ENCODE results near the gene TMEM132E.

Gene TMEM132E

GRCh38 chr17:34596920-34597319 is 17.5 kb downstream of the TMEM132E start:
- H3K27ac ChIP-seq (ENCODE audit: insufficient read depth, low read length, poor library complexity, severe bottlenecking), result no peak overlapping the region
- no peak overlapping the region for H3K4me3 ChIP-seq (ENCODE audit: insufficient read depth, low read depth, low read length, poor library complexity, severe bottlenecking)
- no peak for DNase-seq
- H3K9me3 ChIP-seq (ENCODE audit: control insufficient read depth, low read length), result no peaks in the 10 kb centered on the region
- H3K27me3 ChIP-seq (replicated peaks; ENCODE audit: control insufficient read depth, insufficient read depth, low read length, poor library complexity, severe bottlenecking), result peaks cover 3% of the 10 kb centered on the region
- H3K36me3 ChIP-seq (ENCODE audit: control insufficient read depth, insufficient read depth, low read length), result no peaks in the 10 kb centered on the region
- H3K4me1 ChIP-seq (ENCODE audit: control insufficient read depth, insufficient read depth, low read length, poor library complexity, severe bottlenecking), result no peaks in the 10 kb centered on the region

- Histone ChIP-seq H3K9me3 (ENCODE audit: control insufficient read depth, low read length) (no peaks in the 10 kb centered on the region), H3K36me3 (ENCODE audit: control insufficient read depth, insufficient read depth, low read length) (no peaks in the 10 kb centered on the region)
- no peak for DNase-seq
These were observed 18.9 kb downstream of the TMEM132E start for GRCh38 chr17:34598161-34598776.

GRCh38 chr17:34601416-34601815 is 22.0 kb downstream of the TMEM132E start:
- no peaks in the 10 kb centered on the region for H3K4me1 ChIP-seq (ENCODE audit: control insufficient read depth, insufficient read depth, low read length, poor library complexity, severe bottlenecking)
- no peaks in the 10 kb centered on the region for H3K9me3 ChIP-seq (ENCODE audit: control insufficient read depth, low read length)
- no peaks in the 10 kb centered on the region for H3K27me3 ChIP-seq (replicated peaks; ENCODE audit: control insufficient read depth, insufficient read depth, low read length, poor library complexity, severe bottlenecking)

More at GRCh38 chr17:34598161-34598776, 18.9 kb downstream of the TMEM132E start:
- Histone ChIP-seq H3K27ac (ENCODE audit: insufficient read depth, low read length, poor library complexity, severe bottlenecking) (no peak overlapping the region), H3K4me1 (ENCODE audit: control insufficient read depth, insufficient read depth, low read length, poor library complexity, severe bottlenecking) (no peaks in the 10 kb centered on the region), H3K27me3 (replicated peaks; ENCODE audit: control insufficient read depth, insufficient read depth, low read length, poor library complexity, severe bottlenecking) (no peaks in the 10 kb centered on the region), H3K4me3 (ENCODE audit: insufficient read depth, low read depth, low read length, poor library complexity, severe bottlenecking) (no peak overlapping the region)

GRCh38 chr17:34603974-34604373 is 24.6 kb downstream of the TMEM132E start:
- H3K4me1 ChIP-seq (ENCODE audit: control insufficient read depth, insufficient read depth, low read length, poor library complexity, severe bottlenecking), result no peaks in the 10 kb centered on the region
- H3K36me3 ChIP-seq (ENCODE audit: control insufficient read depth, insufficient read depth, low read length), result no peaks in the 10 kb centered on the region
- no peaks in the 10 kb centered on the region for H3K9me3 ChIP-seq (ENCODE audit: control insufficient read depth, low read length)
- H3K4me3 ChIP-seq (ENCODE audit: insufficient read depth, low read depth, low read length, poor library complexity, severe bottlenecking), result no peak overlapping the region
- no peaks in the 10 kb centered on the region for H3K27me3 ChIP-seq (replicated peaks; ENCODE audit: control insufficient read depth, insufficient read depth, low read length, poor library complexity, severe bottlenecking)
- no peak for DNase-seq
- H3K27ac ChIP-seq (ENCODE audit: insufficient read depth, low read length, poor library complexity, severe bottlenecking), result no peak overlapping the region

More at GRCh38 chr17:34601416-34601815, 22.0 kb downstream of the TMEM132E start:
- no peak for DNase-seq
- Histone ChIP-seq H3K27ac (ENCODE audit: insufficient read depth, low read length, poor library complexity, severe bottlenecking) (no peak overlapping the region), H3K36me3 (ENCODE audit: control insufficient read depth, insufficient read depth, low read length) (no peaks in the 10 kb centered on the region), H3K4me3 (ENCODE audit: insufficient read depth, low read depth, low read length, poor library complexity, severe bottlenecking) (no peak overlapping the region)

DNA sequence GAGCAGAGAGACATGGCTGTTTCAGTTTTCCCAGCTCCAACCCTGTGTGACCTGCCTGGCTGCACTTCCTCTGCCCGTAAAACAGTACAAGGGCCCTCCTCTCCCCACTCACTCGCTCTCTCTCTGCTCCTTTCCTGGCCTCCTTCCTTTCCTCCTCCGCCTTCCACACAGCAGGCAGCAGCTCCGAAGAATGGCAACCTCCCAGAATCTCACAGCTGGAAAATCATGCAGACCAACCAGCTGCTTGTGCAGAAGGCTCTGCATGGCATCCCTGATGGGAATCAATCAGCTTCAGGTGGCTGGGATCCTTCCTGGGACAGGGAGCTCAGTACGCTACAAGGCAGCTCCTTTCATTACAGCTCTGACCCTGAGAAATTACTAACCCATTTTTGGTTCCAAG is 27.4 kb downstream of the TMEM132E start:
- Histone ChIP-seq H3K4me3 (ENCODE audit: insufficient read depth, low read depth, low read length, poor library complexity, severe bottlenecking) (no peak overlapping the region), H3K36me3 (ENCODE audit: control insufficient read depth, insufficient read depth, low read length) (no peaks in the 10 kb centered on the region), H3K9me3 (ENCODE audit: control insufficient read depth, low read length) (no peaks in the 10 kb centered on the region), H3K27ac (ENCODE audit: insufficient read depth, low read length, poor library complexity, severe bottlenecking) (no peak overlapping the region), H3K4me1 (ENCODE audit: control insufficient read depth, insufficient read depth, low read length, poor library complexity, severe bottlenecking) (no peaks in the 10 kb centered on the region), H3K27me3 (replicated peaks; ENCODE audit: control insufficient read depth, insufficient read depth, low read length, poor library complexity, severe bottlenecking) (peaks cover 2% of the 10 kb centered on the region)
- DNase-seq, result no peak

DNA sequence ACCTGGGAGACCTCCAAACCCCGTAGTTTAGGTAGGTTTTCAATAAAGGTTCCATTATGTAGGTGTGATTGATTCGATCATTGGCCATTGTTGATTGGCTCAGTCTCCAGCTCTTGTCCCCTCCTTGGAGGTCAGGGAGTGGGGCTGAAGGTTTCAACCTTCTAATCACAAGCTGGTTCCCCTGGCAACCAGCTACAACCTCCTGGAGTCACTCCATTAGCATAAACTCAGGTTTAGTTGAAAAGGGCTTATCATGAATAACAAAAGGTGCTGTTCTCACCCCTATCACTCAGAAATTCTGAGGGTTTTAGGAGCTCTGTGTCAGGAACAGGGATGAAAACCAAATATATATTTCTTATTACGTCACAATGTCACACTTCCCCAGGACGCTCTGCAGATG is 28.5 kb downstream of the TMEM132E start:
- H3K9me3 ChIP-seq (ENCODE audit: control insufficient read depth, low read length), result no peaks in the 10 kb centered on the region
- H3K27me3 ChIP-seq (replicated peaks; ENCODE audit: control insufficient read depth, insufficient read depth, low read length, poor library complexity, severe bottlenecking), result peaks cover 5% of the 10 kb centered on the region
- DNase-seq, result no peak
- H3K27ac ChIP-seq (ENCODE audit: insufficient read depth, low read length, poor library complexity, severe bottlenecking), result no peak overlapping the region
- H3K4me1 ChIP-seq (ENCODE audit: control insufficient read depth, insufficient read depth, low read length, poor library complexity, severe bottlenecking), result no peaks in the 10 kb centered on the region
- no peak overlapping the region for H3K4me3 ChIP-seq (ENCODE audit: insufficient read depth, low read depth, low read length, poor library complexity, severe bottlenecking)
- H3K36me3 ChIP-seq (ENCODE audit: control insufficient read depth, insufficient read depth, low read length), result no peaks in the 10 kb centered on the region

GRCh38 chr17:34609210-34609609 is 29.8 kb downstream of the TMEM132E start:
- H3K4me1 ChIP-seq (ENCODE audit: control insufficient read depth, insufficient read depth, low read length, poor library complexity, severe bottlenecking), result no peaks in the 10 kb centered on the region
- H3K9me3 ChIP-seq (ENCODE audit: control insufficient read depth, low read length), result no peaks in the 10 kb centered on the region
- peaks cover 5% of the 10 kb centered on the region for H3K27me3 ChIP-seq (replicated peaks; ENCODE audit: control insufficient read depth, insufficient read depth, low read length, poor library complexity, severe bottlenecking)
- DNase-seq, result no peak
- H3K27ac ChIP-seq (ENCODE audit: insufficient read depth, low read length, poor library complexity, severe bottlenecking), result no peak overlapping the region
- H3K36me3 ChIP-seq (ENCODE audit: control insufficient read depth, insufficient read depth, low read length), result no peaks in the 10 kb centered on the region
- H3K4me3 ChIP-seq (ENCODE audit: insufficient read depth, low read depth, low read length, poor library complexity, severe bottlenecking), result no peak overlapping the region

- Histone ChIP-seq H3K27me3 (replicated peaks; ENCODE audit: control insufficient read depth, insufficient read depth, low read length, poor library complexity, severe bottlenecking) (peaks cover 7% of the 10 kb centered on the region), H3K9me3 (ENCODE audit: control insufficient read depth, low read length) (no peaks in the 10 kb centered on the region), H3K4me1 (ENCODE audit: control insufficient read depth, insufficient read depth, low read length, poor library complexity, severe bottlenecking) (no peaks in the 10 kb centered on the region), H3K4me3 (ENCODE audit: insufficient read depth, low read depth, low read length, poor library complexity, severe bottlenecking) (no peak overlapping the region), H3K27ac (ENCODE audit: insufficient read depth, low read length, poor library complexity, severe bottlenecking) (no peak overlapping the region), H3K36me3 (ENCODE audit: control insufficient read depth, insufficient read depth, low read length) (no peaks in the 10 kb centered on the region)
- DNase-seq, result no peak
These were observed 30.7 kb downstream of the TMEM132E start for GRCh38 chr17:34610039-34610438.

DNA sequence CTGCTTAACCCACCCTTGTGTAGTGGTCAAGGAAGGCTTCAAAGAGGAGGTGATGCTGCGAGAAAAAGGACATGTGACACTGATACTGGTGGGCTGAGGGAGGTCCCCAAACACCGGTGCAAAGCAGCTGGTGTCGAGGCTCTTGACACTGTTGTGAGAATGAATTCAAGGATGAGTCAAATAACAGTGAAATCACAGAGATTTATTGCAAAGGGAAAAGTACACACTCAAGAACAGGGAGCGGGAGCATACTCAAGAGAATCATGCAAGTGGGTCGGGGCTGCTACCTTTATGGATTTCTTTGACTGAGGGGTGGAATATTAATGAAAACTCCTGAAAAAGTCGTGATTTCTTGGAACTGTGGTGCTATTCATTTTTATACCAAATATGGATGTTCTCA is 31.1 kb downstream of the TMEM132E start:
- no peak overlapping the region for H3K27ac ChIP-seq (ENCODE audit: insufficient read depth, low read length, poor library complexity, severe bottlenecking)
- H3K36me3 ChIP-seq (ENCODE audit: control insufficient read depth, insufficient read depth, low read length), result no peaks in the 10 kb centered on the region
- H3K27me3 ChIP-seq (replicated peaks; ENCODE audit: control insufficient read depth, insufficient read depth, low read length, poor library complexity, severe bottlenecking), result peaks cover 7% of the 10 kb centered on the region
- H3K9me3 ChIP-seq (ENCODE audit: control insufficient read depth, low read length), result no peaks in the 10 kb centered on the region
- DNase-seq, result no peak
- no peaks in the 10 kb centered on the region for H3K4me1 ChIP-seq (ENCODE audit: control insufficient read depth, insufficient read depth, low read length, poor library complexity, severe bottlenecking)
- no peak overlapping the region for H3K4me3 ChIP-seq (ENCODE audit: insufficient read depth, low read depth, low read length, poor library complexity, severe bottlenecking)

DNA sequence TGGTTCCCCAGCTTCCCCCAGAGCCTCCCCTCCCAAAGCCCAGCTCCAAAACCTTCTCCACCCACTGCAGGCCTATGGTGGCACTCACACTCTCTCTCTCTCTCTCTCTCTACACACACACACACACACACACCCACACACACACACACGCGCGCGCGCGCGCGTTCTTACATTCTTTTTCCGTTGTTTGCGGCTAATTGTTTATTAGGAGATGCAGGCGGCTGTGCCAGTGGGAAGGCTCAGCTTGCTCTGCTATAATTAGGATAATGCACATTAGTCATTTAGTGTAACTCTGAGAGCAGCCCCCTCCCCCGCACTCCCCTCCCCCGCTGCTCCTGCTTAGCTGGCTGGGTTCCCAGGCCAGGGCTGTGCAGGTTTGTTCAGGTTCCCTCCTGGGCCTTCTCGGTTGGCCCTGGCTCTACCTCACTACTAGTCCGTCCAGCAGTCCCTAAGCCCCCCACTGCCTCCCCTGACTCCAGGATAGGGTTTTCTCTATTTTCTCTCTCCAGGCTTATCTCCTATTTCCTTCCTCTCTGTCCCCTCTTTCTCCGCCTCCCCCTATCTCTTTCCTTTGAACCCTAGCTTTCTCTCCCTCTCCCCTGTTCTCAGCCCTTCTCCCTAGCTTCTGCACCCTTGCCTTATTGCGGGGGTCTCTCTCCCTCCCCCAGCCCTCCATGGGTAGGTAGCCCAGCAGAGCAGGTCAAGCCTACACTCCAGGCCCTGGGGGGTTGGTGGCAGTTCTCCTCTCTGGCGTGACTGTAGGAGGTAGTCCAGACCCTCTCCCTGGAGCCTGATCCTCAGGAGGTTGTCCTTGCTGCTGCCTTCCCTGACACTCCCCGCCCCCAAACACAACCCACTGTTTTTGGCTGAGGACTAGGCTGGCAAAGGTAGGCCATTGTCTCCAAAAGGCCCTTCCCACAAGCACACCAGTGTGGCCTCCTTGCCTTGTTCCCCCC is 34.0 kb downstream of the TMEM132E start:
- peaks cover 10% of the 10 kb centered on the region for H3K27me3 ChIP-seq (replicated peaks; ENCODE audit: control insufficient read depth, insufficient read depth, low read length, poor library complexity, severe bottlenecking)
- DNase-seq, result no peak
- no peaks in the 10 kb centered on the region for H3K9me3 ChIP-seq (ENCODE audit: control insufficient read depth, low read length)

More for the DNA sequence above, 34.0 kb downstream of the TMEM132E start:
- no peak overlapping the region for H3K27ac ChIP-seq (ENCODE audit: insufficient read depth, low read length, poor library complexity, severe bottlenecking)
- no peaks in the 10 kb centered on the region for H3K4me1 ChIP-seq (ENCODE audit: control insufficient read depth, insufficient read depth, low read length, poor library complexity, severe bottlenecking)
- no peaks in the 10 kb centered on the region for H3K36me3 ChIP-seq (ENCODE audit: control insufficient read depth, insufficient read depth, low read length)
- no peak overlapping the region for H3K4me3 ChIP-seq (ENCODE audit: insufficient read depth, low read depth, low read length, poor library complexity, severe bottlenecking)
